ENCODE data around the gene C17orf58.

GRCh38 chr17:68006797-68007196 lies 10.5 kb upstream of the C17orf58 start:
- TF ChIP-seq CTCF (conservative IDR thresholded peaks at IDR 0.05; ENCODE audit: low read depth in 2 of 2) (no peak), EZH2 (IDR thresholded peaks at IDR 0.05; ENCODE audit: low read depth, unreplicated experiment) (no peak), POLR2AphosphoS5 (IDR thresholded peaks at IDR 0.05; ENCODE audit: low read depth) (no peak), REST (IDR thresholded peaks at IDR 0.05; ENCODE audit: unreplicated experiment) (no peak), CREB1 (CRISPR knock-in tag; IDR thresholded peaks at IDR 0.05; ENCODE audit: low read depth) (no peak), ZNF114 (CRISPR knock-in tag; IDR thresholded peaks at IDR 0.05) (no peak), ZNF331 (CRISPR knock-in tag; IDR thresholded peaks at IDR 0.05; ENCODE audit: low read depth) (no peak), NANOG (IDR thresholded peaks at IDR 0.05; ENCODE audit: borderline replicate concordance) (no peak), EZH2phosphoT487 (IDR thresholded peaks at IDR 0.05; ENCODE audit: unreplicated experiment) (no peak)
